Heart left ventricle (tissue), 13 donors: ENCODE data around the gene ELMO2.

Experiments used
- POLR2A ChIP-seq, 2 donors: fragments of 450-650 bp; IDR thresholded peaks; one replicate each; pipeline ENCODE4 v1.6.1; 2017; ENCODE audit warnings: antibody characterized with exemption in 2 of 2, mild to moderate bottlenecking in 2 of 2, moderate library complexity in 2 of 2
- TF ChIP-seq, protein P1 (sequence below), 12 donors: fragments of 200-600 bp; sonication (generic) in 4 of 12; IDR thresholded peaks; one replicate each; pipeline versions ENCODE4 v1.5.0 to v1.8.0; 2018 to 2022; ENCODE audit warnings: antibody characterized with exemption in 12 of 12, mild to moderate bottlenecking in 5 of 12
- donor health status: ischemic (EF 13 %, LVEDD 7.1; RV severe dilation, severe dysfunction).
- donor health status: DM: no; HTN: yes; CAD: no.
- donor health status: DM: no; HTN: no; CAD: no.
- donor health status: ischemic (EF 25% LVEDD 6.9; RV normal size, moderate dysfunction).
- donor health status: ischemic (EF 25% LVEDD 5.7; RV mildly dilated, moderate dysfunction).
- donor health status: ischemic (EF 35%, LVEDD 5.7; RV mildly dilated, moderate dysfunction).
- donor health status: nonischemic (EF 11% LVEDD 7.7; RV severe dilation, severe dysfunction).
- donor health status: DM: yes; HTN: yes; CAD: no.
- donor health status: PGD.
- donor health status: ischemic (EF 29% LVEDD 5.4; RV normal size, mild dysfunction).
- donor health status: nonischemic (EF 23%, LVEDD 6.1; RV moderate dilation, normal function).

DNA sequence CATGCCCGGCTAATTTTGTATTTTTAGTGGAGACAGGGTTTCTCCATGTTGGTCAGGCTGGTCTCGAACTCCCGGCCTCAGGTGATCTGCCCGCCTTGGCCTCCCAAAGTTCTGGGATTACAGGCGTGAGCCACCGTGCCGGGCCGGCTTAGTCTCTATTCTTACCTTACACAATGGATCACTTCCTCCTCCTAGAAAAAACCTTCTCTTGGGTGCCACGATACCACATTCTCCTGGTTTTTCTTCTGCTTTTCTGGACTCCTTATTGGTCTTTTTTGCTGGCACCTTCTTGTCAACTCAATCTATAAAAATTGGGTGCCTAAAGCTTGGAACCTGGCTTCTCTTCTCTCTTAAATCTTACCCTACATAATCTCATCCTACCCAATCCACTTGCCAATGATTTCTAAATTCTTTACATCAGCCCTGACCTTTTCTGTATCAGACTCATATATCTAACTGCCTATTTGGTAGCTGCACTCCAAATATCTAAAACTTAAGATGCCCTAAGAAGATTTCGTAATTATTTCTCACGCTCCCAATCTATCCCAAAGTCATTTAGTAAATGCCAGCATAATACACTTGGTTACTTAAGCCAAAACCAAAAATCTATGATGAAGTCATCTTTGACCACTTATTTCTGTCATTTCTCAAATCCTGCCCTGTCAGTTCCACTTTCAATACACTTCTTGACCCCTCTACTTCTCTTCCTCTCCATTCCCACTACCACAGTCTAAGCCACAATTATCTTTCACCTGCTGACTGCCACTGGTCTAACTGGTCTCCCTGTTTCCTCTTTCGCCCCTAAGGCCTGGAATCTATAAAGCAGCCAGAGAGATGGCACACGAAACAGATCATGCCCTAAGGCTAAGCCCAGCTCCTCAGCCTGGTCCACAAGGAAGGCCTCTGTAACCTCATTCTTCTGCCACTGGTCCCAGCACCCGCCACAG, 43.2 kb downstream of the ELMO2 start:
- TF ChIP-seq, protein P1, sequence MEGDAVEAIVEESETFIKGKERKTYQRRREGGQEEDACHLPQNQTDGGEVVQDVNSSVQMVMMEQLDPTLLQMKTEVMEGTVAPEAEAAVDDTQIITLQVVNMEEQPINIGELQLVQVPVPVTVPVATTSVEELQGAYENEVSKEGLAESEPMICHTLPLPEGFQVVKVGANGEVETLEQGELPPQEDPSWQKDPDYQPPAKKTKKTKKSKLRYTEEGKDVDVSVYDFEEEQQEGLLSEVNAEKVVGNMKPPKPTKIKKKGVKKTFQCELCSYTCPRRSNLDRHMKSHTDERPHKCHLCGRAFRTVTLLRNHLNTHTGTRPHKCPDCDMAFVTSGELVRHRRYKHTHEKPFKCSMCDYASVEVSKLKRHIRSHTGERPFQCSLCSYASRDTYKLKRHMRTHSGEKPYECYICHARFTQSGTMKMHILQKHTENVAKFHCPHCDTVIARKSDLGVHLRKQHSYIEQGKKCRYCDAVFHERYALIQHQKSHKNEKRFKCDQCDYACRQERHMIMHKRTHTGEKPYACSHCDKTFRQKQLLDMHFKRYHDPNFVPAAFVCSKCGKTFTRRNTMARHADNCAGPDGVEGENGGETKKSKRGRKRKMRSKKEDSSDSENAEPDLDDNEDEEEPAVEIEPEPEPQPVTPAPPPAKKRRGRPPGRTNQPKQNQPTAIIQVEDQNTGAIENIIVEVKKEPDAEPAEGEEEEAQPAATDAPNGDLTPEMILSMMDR (IDR thresholded peaks at IDR 0.05), result no peak
- no peak for TF ChIP-seq POLR2A (IDR thresholded peaks at IDR 0.05)
